ENCODE results near the gene ACAP1. TPM values are rescaled to one million over a fixed set of nuclear protein-coding genes. Genes with fewer than 3 reads are reported as not detected.
"Not testable (repeated sequence)": the region's sequence is repeated elsewhere in the genome, so short reads cannot be mapped to it uniquely, and the experiment has no call there.

Gene ACAP1
- total RNA-seq, 2 experiments from 2014 or later, result 343 to 375 TPM

- H3K27ac Mint-ChIP-seq, result no peak overlapping the region
- ChIA-PET CTCF (interaction anchor here (0.6 to 4.0 kb wide), 32 partner anchors 10 to 355 kb away, joined by 3 to 27 read pairs (median 4); partner anchors contain the start of genes ACAP1, MPDU1, NEURL4 and PLSCR3), POLR2A (interaction anchor here (0.7 kb wide), 1 partner anchor 130 kb away, joined by 3 read pairs; no protein-coding TSS in a partner anchor)
- H3K4me3 Mint-ChIP-seq, result no peak overlapping the region
- H3K9me3 Mint-ChIP-seq (ENCODE audit: low read depth), result no peaks in the 10 kb centered on the region
- DNase-seq (no peak), ATAC-seq (no peak)
- H3K36me3 Mint-ChIP-seq (ENCODE audit: low read depth), result peaks cover 13% of the 10 kb centered on the region
- H3K27me3 Mint-ChIP-seq, result no peaks in the 10 kb centered on the region
- H3K4me1 Mint-ChIP-seq, result peaks cover 32% of the 10 kb centered on the region
- intact Hi-C loops (cut with DNase I, micrococcal nuclease), result loop anchor here in 1 of 2 experiments (2.0 kb wide), 1 partner anchor 205 kb away; the partner anchor contains the start of gene SENP3
Observed at GRCh38 chr17:7355573-7355972, 19.2 kb downstream of the ACAP1 start.

DNA sequence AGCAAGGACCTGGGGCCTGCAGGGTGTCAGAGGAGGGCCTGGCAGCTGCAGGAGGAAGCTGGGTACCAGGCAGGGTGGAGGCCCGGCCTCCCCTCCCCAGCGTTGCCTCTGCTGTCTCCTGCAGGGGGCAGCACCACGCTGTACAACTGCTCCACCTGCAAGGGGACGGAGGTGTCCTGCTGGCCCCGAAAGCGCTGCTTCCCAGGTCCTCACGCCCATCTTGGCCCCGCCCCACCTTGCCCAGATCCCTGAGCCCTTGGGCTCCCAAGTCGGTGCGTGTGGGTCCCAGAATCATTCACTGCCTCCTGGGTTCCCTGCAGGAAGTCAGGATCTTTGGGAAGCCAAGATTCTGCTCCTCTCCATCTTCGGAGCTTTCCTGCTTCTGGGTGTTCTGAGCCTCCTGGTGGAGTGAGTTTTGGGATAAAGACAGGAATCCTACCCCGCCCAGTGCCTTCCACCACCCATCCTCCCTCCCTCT, 19.8 kb downstream of the ACAP1 start:
- ATAC-seq, result peak; percentile 69
- intact Hi-C loops (cut with DNase I, micrococcal nuclease), result loop anchor here (1.0 to 2.0 kb wide), 4 partner anchors 39 to 233 kb away; partner anchors contain the start of genes PLSCR3 (in 2 of the 2) and SENP3 (in 1 of the 2)
- DNase-seq, result peak; percentile 93
- H3K36me3 Mint-ChIP-seq (ENCODE audit: low read depth), result peaks cover 8% of the 10 kb centered on the region
- peaks cover 27% of the 10 kb centered on the region for H3K4me1 Mint-ChIP-seq
- no peaks in the 10 kb centered on the region for H3K9me3 Mint-ChIP-seq (ENCODE audit: low read depth)
- ChIA-PET CTCF (interaction anchor here (0.6 to 4.0 kb wide), 35 partner anchors 11 to 355 kb away, joined by 3 to 27 read pairs (median 3); partner anchors contain the start of genes ACAP1, MPDU1, NEURL4 and PLSCR3), POLR2A (interaction anchor here (0.7 kb wide), 1 partner anchor 129 kb away, joined by 3 read pairs; no protein-coding TSS in a partner anchor)
- H3K27me3 Mint-ChIP-seq, result no peaks in the 10 kb centered on the region
- H3K4me3 Mint-ChIP-seq, result no peak overlapping the region
- no peak overlapping the region for H3K27ac Mint-ChIP-seq

- CTCF ChIA-PET, result interaction anchor here (0.6 to 4.0 kb wide), 18 partner anchors 9 to 332 kb away, joined by 3 to 27 read pairs (median 5); partner anchors contain the start of genes ACAP1, NEURL4, PLSCR3 and SOX15
- no peak for DNase-seq
- Mint-ChIP-seq H3K9me3 (ENCODE audit: low read depth) (no peaks in the 10 kb centered on the region), H3K36me3 (ENCODE audit: low read depth) (peaks cover 5% of the 10 kb centered on the region), H3K4me1 (peaks cover 25% of the 10 kb centered on the region), H3K27me3 (no peaks in the 10 kb centered on the region), H3K4me3 (no peak overlapping the region), H3K27ac (no peak overlapping the region)
- POLR2A ChIA-PET, result interaction anchor here (0.6 kb wide), 1 partner anchor 204 kb away, joined by 3 read pairs; no protein-coding TSS in a partner anchor
- ATAC-seq, result no peak
- intact Hi-C loops (cut with DNase I, micrococcal nuclease), result loop anchor here (1.0 to 2.0 kb wide), 4 partner anchors 38 to 233 kb away; partner anchors contain the start of genes PLSCR3 (in 2 of the 2) and SENP3 (in 1 of the 2)
Observed at GRCh38 chr17:7356756-7357155, 20.4 kb downstream of the ACAP1 start.

GRCh38 chr17:7357381-7357780, 21.1 kb downstream of the ACAP1 start:
- H3K36me3 Mint-ChIP-seq (ENCODE audit: low read depth), result peaks cover 4% of the 10 kb centered on the region
- ChIA-PET CTCF (interaction anchor here (2.5 to 3.0 kb wide), 2 partner anchors 19 to 78 kb away, joined by 13 to 27 read pairs; partner anchors contain the start of gene TMEM102), POLR2A (no interaction called here)
- H3K9me3 Mint-ChIP-seq (ENCODE audit: low read depth), result no peaks in the 10 kb centered on the region
- ATAC-seq (no peak), DNase-seq (no peak)
- peaks cover 23% of the 10 kb centered on the region for H3K4me1 Mint-ChIP-seq
- no peaks in the 10 kb centered on the region for H3K27me3 Mint-ChIP-seq
- intact Hi-C loops (cut with DNase I, micrococcal nuclease), result loop anchor here (2.0 kb wide), 1 partner anchor 37 kb away; the partner anchor contains the start of gene PLSCR3 (in 2 of the 2)
- H3K4me3 Mint-ChIP-seq, result no peak overlapping the region
- no peak overlapping the region for H3K27ac Mint-ChIP-seq

GRCh38 chr17:7361906-7362305, 25.6 kb downstream of the ACAP1 start:
- ChIA-PET CTCF (interaction anchor here (0.6 to 1.6 kb wide), 3 partner anchors 11 to 186 kb away, joined by 3 to 4 read pairs (median 3); no protein-coding TSS in a partner anchor), POLR2A (no interaction called here)
- H3K27ac Mint-ChIP-seq, result no peak overlapping the region

DNA sequence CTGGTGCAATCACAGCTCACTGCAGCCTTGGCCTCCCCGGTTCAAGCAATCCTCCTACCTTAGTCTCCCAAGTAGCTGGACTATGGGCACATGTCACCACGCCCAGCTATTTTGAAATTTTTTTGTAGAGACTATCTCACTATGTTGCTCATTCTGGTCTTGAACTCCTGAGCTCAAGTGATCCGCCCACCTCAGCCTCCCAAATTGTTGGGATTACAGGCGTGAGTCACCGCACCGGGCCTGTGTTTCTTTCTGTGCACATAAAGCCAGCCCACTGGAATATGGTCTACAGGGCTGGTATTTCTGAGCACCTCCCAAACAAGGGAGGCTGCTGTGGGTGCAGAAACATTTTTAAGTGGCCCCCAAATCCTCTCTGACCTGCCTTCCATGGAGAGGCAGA, 27.0 kb downstream of the ACAP1 start:
- CTCF ChIA-PET, result no interaction called here

More at GRCh38 chr17:7361906-7362305, 25.6 kb downstream of the ACAP1 start:
- Mint-ChIP-seq H3K36me3 (ENCODE audit: low read depth) (no peaks in the 10 kb centered on the region), H3K4me1 (no peaks in the 10 kb centered on the region), H3K27me3 (no peaks in the 10 kb centered on the region), H3K9me3 (ENCODE audit: low read depth) (no peaks in the 10 kb centered on the region), H3K4me3 (no peak overlapping the region)
- DNase-seq (no peak), ATAC-seq (no peak)
- intact Hi-C loops (cut with DNase I, micrococcal nuclease), result no loop called here

DNA sequence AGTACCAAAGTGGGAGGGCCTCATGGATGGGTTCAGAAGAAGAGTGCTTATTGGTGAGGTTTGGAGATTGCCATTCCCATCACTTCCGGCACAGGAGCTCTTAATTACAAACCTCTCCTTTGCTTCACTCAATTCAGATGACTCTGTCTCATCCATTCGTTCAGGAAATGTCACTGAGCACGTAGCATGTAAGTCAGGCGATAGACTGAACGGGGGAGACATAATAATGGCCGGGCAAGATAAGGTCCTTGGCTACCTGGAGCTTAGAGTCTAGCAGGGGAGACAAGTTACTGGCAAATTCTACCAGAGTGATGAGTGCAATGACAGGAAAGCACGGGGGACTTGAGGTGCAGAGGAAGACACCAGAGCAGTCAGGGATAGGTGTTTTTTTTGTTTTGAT, 29.6 kb downstream of the ACAP1 start:
- H3K9me3 Mint-ChIP-seq (ENCODE audit: low read depth); intact Hi-C loops (cut with DNase I, micrococcal nuclease); CTCF ChIA-PET; H3K4me3 Mint-ChIP-seq; H3K27me3 Mint-ChIP-seq; H3K36me3 Mint-ChIP-seq (ENCODE audit: low read depth); H3K27ac Mint-ChIP-seq; ATAC-seq; H3K4me1 Mint-ChIP-seq; POLR2A ChIA-PET; DNase-seq: not testable (repeated sequence)

More for the DNA sequence above, 27.0 kb downstream of the ACAP1 start:
- no peaks in the 10 kb centered on the region for H3K4me1 Mint-ChIP-seq
- POLR2A ChIA-PET, result no interaction called here
- H3K4me3 Mint-ChIP-seq, result no peak overlapping the region
- intact Hi-C loops (cut with DNase I, micrococcal nuclease), result no loop called here
- H3K27ac Mint-ChIP-seq, result no peak overlapping the region
- no peaks in the 10 kb centered on the region for H3K9me3 Mint-ChIP-seq (ENCODE audit: low read depth)
- DNase-seq (no peak), ATAC-seq (no peak)
- H3K36me3 Mint-ChIP-seq (ENCODE audit: low read depth), result no peaks in the 10 kb centered on the region
- no peaks in the 10 kb centered on the region for H3K27me3 Mint-ChIP-seq

DNA sequence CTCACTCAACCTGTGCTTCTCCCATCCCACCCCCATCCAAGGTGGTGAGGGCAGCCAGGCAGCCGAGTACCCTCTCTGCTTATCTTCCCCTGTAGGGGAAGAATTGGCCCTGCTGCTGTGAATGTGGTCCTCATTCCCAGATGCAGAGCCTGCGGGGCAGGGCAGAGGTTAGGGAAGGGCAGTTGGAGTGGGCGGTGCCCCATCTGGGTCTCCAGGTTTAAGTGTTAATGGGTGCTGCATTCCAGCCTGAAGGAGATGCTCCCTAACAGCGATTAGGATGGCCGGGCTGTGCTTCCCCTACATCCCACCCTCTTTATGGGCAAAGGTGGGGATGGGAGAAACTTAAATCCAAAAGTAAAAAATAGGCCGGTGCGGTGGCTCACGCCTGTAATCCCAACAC, 30.8 kb downstream of the ACAP1 start:
- Mint-ChIP-seq H3K4me3 (no peak overlapping the region), H3K27ac (no peak overlapping the region), H3K36me3 (ENCODE audit: low read depth) (no peaks in the 10 kb centered on the region), H3K27me3 (no peaks in the 10 kb centered on the region), H3K9me3 (ENCODE audit: low read depth) (no peaks in the 10 kb centered on the region), H3K4me1 (no peaks in the 10 kb centered on the region)
- POLR2A ChIA-PET, result no interaction called here
- CTCF ChIA-PET, result no interaction called here
- ATAC-seq (no peak), DNase-seq (no peak)
- intact Hi-C loops (cut with DNase I, micrococcal nuclease), result no loop called here

DNA sequence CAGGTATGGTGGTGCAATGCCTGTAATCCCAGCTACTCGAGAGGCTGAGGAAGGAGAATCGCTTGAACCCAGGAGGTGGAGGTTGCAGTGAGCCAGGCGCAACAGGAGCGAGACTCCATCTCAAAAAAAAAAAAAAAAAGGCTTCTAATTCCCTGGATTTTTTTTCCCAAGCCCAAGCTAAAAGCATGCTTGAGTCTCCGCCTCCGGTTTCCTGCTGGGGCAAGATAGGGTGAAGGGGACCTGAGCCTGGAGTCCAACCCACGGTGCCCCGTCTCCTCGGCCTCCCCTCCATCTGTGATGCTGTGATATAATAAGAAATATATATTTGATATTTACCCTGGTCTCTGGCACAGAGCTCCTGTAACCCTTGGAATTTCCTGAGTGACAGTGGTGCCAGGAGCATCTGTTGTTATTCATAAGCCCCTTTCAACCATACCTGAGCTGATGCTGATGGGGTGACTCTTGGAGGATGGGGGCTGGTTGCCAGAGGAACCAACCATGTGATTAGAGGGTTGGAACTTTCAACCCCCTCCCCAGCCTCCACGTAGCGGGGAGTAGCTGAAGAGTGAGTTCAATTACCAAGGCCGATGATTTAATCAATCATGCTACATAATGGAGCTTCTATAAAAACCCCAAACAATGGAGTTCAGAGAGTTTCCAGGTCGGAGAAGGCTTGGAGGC, 31.7 kb downstream of the ACAP1 start:
- intact Hi-C loops (cut with DNase I, micrococcal nuclease), result no loop called here
- Mint-ChIP-seq H3K36me3 (ENCODE audit: low read depth) (no peaks in the 10 kb centered on the region), H3K4me1 (no peaks in the 10 kb centered on the region), H3K27me3 (no peaks in the 10 kb centered on the region), H3K27ac (no peak overlapping the region), H3K4me3 (no peak overlapping the region), H3K9me3 (ENCODE audit: low read depth) (no peaks in the 10 kb centered on the region)
- ChIA-PET CTCF (interaction anchor here (0.8 to 1.2 kb wide), 2 partner anchors 12 to 332 kb away, joined by 3 read pairs; partner anchors contain the start of gene SLC16A13), POLR2A (no interaction called here)
- ATAC-seq (no peak), DNase-seq (no peak)

DNA sequence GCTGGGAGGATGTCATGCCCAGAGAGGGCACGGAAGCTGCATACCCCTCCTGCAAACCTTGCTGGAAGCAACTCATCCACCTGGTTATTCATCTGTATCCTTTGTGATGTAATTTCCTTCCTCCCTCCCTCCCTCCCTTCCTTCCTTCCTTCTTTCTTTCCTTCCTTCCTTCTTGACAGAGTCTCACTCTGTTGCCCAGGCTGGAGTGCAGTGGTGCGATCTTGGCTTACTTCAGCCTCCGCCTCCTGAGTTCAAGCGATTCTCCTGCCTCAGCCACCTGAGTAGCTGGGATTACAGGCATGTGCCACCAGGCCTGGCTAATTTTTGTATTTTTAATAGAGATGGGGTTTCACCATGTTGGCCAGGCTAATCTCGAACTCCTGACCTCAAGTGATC, 32.3 kb downstream of the ACAP1 start:
- CTCF ChIA-PET, result interaction anchor here (0.8 to 1.2 kb wide), 2 partner anchors 13 to 333 kb away, joined by 3 read pairs; partner anchors contain the start of gene SLC16A13
- POLR2A ChIA-PET; intact Hi-C loops (cut with DNase I, micrococcal nuclease); H3K27me3 Mint-ChIP-seq; DNase-seq; ATAC-seq; H3K36me3 Mint-ChIP-seq (ENCODE audit: low read depth); H3K27ac Mint-ChIP-seq; H3K9me3 Mint-ChIP-seq (ENCODE audit: low read depth); H3K4me3 Mint-ChIP-seq; H3K4me1 Mint-ChIP-seq: not testable (repeated sequence)

- Mint-ChIP-seq H3K9me3 (ENCODE audit: low read depth) (no peaks in the 10 kb centered on the region), H3K27ac (no peak overlapping the region), H3K4me1 (no peaks in the 10 kb centered on the region), H3K27me3 (peaks cover 3% of the 10 kb centered on the region), H3K4me3 (no peak overlapping the region), H3K36me3 (ENCODE audit: low read depth) (no peaks in the 10 kb centered on the region)
- DNase-seq, result no peak
- ChIA-PET POLR2A (no interaction called here), CTCF (interaction anchor here (1.1 to 1.4 kb wide), 3 partner anchors 13 to 40 kb away, joined by 3 to 4 read pairs (median 3); partner anchors contain the start of gene NEURL4)
- ATAC-seq, result no peak
- intact Hi-C loops (cut with DNase I, micrococcal nuclease), result no loop called here
Observed at GRCh38 chr17:7369825-7370224, 33.5 kb downstream of the ACAP1 start.

Measured in activated CD4-positive, alpha-beta T cell treated with anti-CD3 and anti-CD28 coated beads for 36 hours (primary cell).